B cell (primary cell): ENCODE data around the gene ERN2. TPM values are rescaled to one million over a fixed set of nuclear protein-coding genes. Genes with fewer than 3 reads are reported as not detected.

Experiments used
- ATAC-seq: fragments of 200-7000 bp; cut with Tn5 transposase; one replicate; pipeline ENCODE4 v1.10.0; 2021; ENCODE audit warnings: low read depth, mild to moderate bottlenecking, moderate number of reproducible peaks, moderate library complexity
- CTCF ChIA-PET: fragments of 350-600 bp; sonication (Branson Sonifier 250); formaldehyde crosslinking; loops from one replicate; lab custom pipeline; 2021; ENCODE audit warnings: antibody characterized with exemption, inconsistent platforms; lab: Charles Lee
- POLR2A ChIA-PET: fragments of 350-600 bp; sonication (Branson Sonifier 250); formaldehyde crosslinking; loops from one replicate; lab custom pipeline; 2021; ENCODE audit warnings: antibody characterized with exemption; lab: Charles Lee
- DNase-seq: peaks from one replicate; pipeline ENCODE4 v3.0.0; 2013
- H2AFZ ChIP-seq: 2 replicates; pipeline ENCODE4 v1.6.1; 2012; ENCODE audit warnings: mild to moderate bottlenecking, low read depth, low read length; ENCODE audit not compliant: insufficient read depth, poor library complexity, severe bottlenecking
- H3K27ac ChIP-seq, 2 donors: 1 replicate in 1 of 2; 2 replicates in 1 of 2; pipeline ENCODE4 v1.5.1; 2012 to 2013; ENCODE audit warnings: low read length in 2 of 2, mild to moderate bottlenecking in 2 of 2, moderate library complexity in 1 of 2
- H3K27me3 ChIP-seq, 4 experiments: fragments of 200-600 bp in 1 of 4; sonication (generic) in 1 of 4; replicated peaks in 1 of 4; 1 replicate in 2 of 4; 2 replicates in 2 of 4; pipeline versions ENCODE4 v1.6.1 to v1.7.0; 2013 to 2016; ENCODE audit warnings: low read length in 3 of 4, mild to moderate bottlenecking in 2 of 4, mixed read lengths in 1 of 4, moderate library complexity in 1 of 4; ENCODE audit not compliant: insufficient read depth in 4 of 4, control insufficient read depth in 3 of 4; ENCODE audit errors: control extremely low read depth in 1 of 4
- H3K36me3 ChIP-seq, 2 experiments: replicated peaks in 1 of 2; 1 replicate in 1 of 2; 2 replicates in 1 of 2; pipeline versions ENCODE4 v1.6.1 to v1.7.1; 2013; ENCODE audit warnings: low read length in 1 of 2; ENCODE audit not compliant: insufficient read depth in 2 of 2, control insufficient read depth in 1 of 2; ENCODE audit errors: control extremely low read depth in 1 of 2, extremely low read depth in 1 of 2
- H3K4me1 ChIP-seq, 2 donors: fragments of 200-600 bp in 1 of 2; sonication (generic) in 1 of 2; 1 replicate in 1 of 2; 2 replicates in 1 of 2; pipeline versions ENCODE4 v1.5.1 to v1.6.1; 2013 to 2017; ENCODE audit warnings: low read length in 2 of 2; ENCODE audit not compliant: control insufficient read depth in 2 of 2, insufficient read depth in 2 of 2
- H3K4me2 ChIP-seq: replicated peaks from 2 replicates; pipeline ENCODE3; 2012; ENCODE audit warnings: mild to moderate bottlenecking, low read depth, low read length; ENCODE audit not compliant: poor library complexity, severe bottlenecking
- H3K4me3 ChIP-seq, 5 experiments: fragments of 200-600 bp in 1 of 5; sonication (generic) in 1 of 5; 1 replicate in 3 of 5; 2 replicates in 2 of 5; pipeline versions ENCODE4 v1.5.1 to v1.7.0; 2011 to 2016; ENCODE audit warnings: low read length in 4 of 5, mild to moderate bottlenecking in 4 of 5, low read depth in 2 of 5, control low read depth in 1 of 5, moderate library complexity in 1 of 5; ENCODE audit not compliant: insufficient read depth in 1 of 5; ENCODE audit errors: control extremely low read depth in 1 of 5, extremely low read depth in 1 of 5
- H3K79me2 ChIP-seq: fragments of 200-600 bp; sonication (generic); one replicate; pipeline ENCODE4 v1.6.0; 2016; ENCODE audit warnings: low read length; ENCODE audit not compliant: control insufficient read depth, insufficient read depth
- H3K9ac ChIP-seq: fragments of 200-600 bp; sonication (generic); 2 replicates; pipeline ENCODE4 v1.6.1; 2017; ENCODE audit warnings: mild to moderate bottlenecking, low read length, moderate library complexity
- H3K9me3 ChIP-seq, 3 donors: one replicate each; pipeline versions ENCODE4 v1.6.1 to v1.7.1; 2013; ENCODE audit warnings: low read length in 2 of 3; ENCODE audit not compliant: control insufficient read depth in 2 of 3, insufficient read depth in 1 of 3; ENCODE audit errors: control extremely low read depth in 1 of 3
- H4K20me1 ChIP-seq: 2 replicates; pipeline ENCODE4 v1.6.0; 2012; ENCODE audit warnings: mild to moderate bottlenecking, low read length; ENCODE audit not compliant: insufficient read depth, control insufficient read depth, poor library complexity, severe bottlenecking
- H3K27ac Mint-ChIP-seq: one replicate; pipeline ENCODE4 v1.8.0; 2021; ENCODE audit warnings: mixed read lengths
- H3K27me3 Mint-ChIP-seq: one replicate; pipeline ENCODE4 v1.8.0; 2021; ENCODE audit warnings: mixed read lengths
- H3K4me1 Mint-ChIP-seq: one replicate; pipeline ENCODE4 v1.8.0; 2021; ENCODE audit warnings: mixed read lengths
- H3K4me3 Mint-ChIP-seq: one replicate; pipeline ENCODE4 v1.8.0; 2021; ENCODE audit warnings: mixed read lengths
- H3K9me3 Mint-ChIP-seq: one replicate; pipeline ENCODE4 v1.8.0; 2022; ENCODE audit warnings: mixed read lengths; ENCODE audit not compliant: insufficient read depth
- EZH2 ChIP-seq: IDR thresholded peaks from 2 replicates; pipeline ENCODE4 v1.6.1; 2012; ENCODE audit warnings: borderline replicate concordance, low read depth, mild to moderate bottlenecking, moderate library complexity, low read length; ENCODE audit not compliant: insufficient read depth, poor library complexity, severe bottlenecking
- WGBS: methylation state at CpG from one replicate; pipeline ENCODE4 v1.1.5; 2013; ENCODE audit warnings: missing lambda C conversion rate; ENCODE audit not compliant: insufficient coverage; 5-methylcytosine and 5-hydroxymethylcytosine counted together
- intact Hi-C: fragments of 100-400 bp; cut with micrococcal nuclease; formaldehyde crosslinking; loops from one replicate; pipeline ENCODE4 v1.10.0; 2022
- polyA plus RNA-seq: library from polyadenylated mRNA; depleted of rRNA; stranded (reverse); fragments of >200 nt; gene quantifications from 2 replicates; pipeline ENCODE4 v1.2.3, GENCODE V29; 2012
- total RNA-seq, 2 donors: library from RNA; stranded (reverse); fragments of 120-200 nt in 1 of 2; gene quantifications; 1 replicate in 1 of 2; 2 replicates in 1 of 2; pipeline versions ENCODE4 v1.2.3 to v1.2.4, GENCODE V29; 2013 to 2022
- TF ChIP-seq, protein P1 (sequence below): fragments of 200-600 bp; IDR thresholded peaks from one replicate; pipeline ENCODE4 v1.8.0; 2022; ENCODE audit warnings: antibody characterized with exemption, mild to moderate bottlenecking

ERN2 gene
- total and polyA plus RNA-seq, 2 donors (not counting 1 experiment from before 2014, with no cell fraction given), result not detected

DNA sequence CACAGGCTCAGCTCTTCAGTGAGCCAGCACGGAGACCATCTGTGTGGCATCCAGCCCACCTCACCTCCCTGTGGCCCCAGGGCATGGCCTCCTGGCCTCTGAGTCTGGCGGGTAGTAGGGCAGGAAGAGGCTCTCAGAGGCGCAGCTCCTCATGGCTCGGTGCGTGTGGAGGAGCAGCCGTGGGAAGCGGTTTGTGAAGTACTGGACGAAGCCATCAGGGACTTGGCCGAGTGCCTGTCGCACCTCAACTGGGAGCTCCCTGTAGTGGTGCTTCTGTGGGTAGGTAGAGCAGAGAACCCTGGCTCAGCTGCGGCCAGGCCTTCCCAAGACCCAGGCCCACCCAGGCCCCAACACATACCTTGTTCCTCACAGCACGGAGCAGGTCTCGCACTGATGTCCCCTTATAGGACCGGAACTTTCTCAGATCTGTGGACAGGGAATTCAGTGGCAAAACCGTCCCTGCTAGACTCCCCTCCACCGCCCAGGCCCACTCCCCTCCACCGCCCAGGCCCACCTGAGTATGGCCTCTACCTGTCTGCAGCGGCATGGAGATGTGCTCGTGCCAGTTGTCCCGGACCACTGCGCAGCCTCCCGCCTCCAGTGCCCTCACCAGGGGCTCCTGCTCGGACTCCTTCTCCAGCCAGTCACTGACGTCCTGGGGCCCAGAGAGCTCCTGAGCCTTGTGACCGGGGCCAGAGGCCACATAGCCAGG, 22.1 kb downstream of the ERN2 start:
- no peak for DNase-seq

DNA sequence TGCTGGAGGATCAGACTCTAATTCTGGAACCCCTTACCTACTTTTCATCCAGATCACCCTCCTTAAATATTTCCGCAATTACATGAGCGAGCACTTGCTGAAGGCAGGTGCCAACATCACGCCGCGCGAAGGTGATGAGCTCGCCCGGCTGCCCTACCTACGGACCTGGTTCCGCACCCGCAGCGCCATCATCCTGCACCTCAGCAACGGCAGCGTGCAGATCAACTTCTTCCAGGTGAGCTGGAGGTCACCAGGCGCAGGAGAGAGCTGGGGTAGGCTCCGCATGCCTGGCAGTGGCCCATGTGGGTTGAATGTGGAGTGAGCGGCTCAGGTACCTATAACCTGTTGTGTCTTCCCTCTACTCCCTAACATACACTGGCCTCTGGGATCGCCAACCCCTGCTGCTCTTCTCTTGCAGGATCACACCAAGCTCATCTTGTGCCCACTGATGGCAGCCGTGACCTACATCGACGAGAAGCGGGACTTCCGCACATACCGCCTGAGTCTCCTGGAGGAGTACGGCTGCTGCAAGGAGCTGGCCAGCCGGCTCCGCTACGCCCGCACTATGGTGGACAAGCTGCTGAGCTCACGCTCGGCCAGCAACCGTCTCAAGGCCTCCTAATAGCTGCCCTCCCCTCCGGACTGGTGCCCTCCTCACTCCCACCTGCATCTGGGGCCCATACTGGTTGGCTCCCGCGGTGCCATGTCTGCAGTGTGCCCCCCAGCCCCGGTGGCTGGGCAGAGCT, 23.4 kb downstream of the ERN2 start:
- no peak overlapping the region for H2AFZ ChIP-seq
- Mint-ChIP-seq H3K4me1 (peaks cover under 1% of the 10 kb centered on the region), H3K27me3 (peaks cover under 1% of the 10 kb centered on the region), H3K27ac (no peak overlapping the region), H3K4me3 (no peak overlapping the region), H3K9me3 (no peaks in the 10 kb centered on the region)
- 98% methylated on average over 31 of the region's 36 CpGs for WGBS
- H3K27me3 ChIP-seq, result no peaks in the 10 kb centered on the region
- H3K36me3 ChIP-seq, result peaks cover 0 to 25% of the 10 kb centered on the region in 2 experiments
- TF ChIP-seq EZH2, result no peak
- TF ChIP-seq, protein P1, sequence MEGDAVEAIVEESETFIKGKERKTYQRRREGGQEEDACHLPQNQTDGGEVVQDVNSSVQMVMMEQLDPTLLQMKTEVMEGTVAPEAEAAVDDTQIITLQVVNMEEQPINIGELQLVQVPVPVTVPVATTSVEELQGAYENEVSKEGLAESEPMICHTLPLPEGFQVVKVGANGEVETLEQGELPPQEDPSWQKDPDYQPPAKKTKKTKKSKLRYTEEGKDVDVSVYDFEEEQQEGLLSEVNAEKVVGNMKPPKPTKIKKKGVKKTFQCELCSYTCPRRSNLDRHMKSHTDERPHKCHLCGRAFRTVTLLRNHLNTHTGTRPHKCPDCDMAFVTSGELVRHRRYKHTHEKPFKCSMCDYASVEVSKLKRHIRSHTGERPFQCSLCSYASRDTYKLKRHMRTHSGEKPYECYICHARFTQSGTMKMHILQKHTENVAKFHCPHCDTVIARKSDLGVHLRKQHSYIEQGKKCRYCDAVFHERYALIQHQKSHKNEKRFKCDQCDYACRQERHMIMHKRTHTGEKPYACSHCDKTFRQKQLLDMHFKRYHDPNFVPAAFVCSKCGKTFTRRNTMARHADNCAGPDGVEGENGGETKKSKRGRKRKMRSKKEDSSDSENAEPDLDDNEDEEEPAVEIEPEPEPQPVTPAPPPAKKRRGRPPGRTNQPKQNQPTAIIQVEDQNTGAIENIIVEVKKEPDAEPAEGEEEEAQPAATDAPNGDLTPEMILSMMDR, result no peak
- H3K9me3 ChIP-seq, result no peaks in the 10 kb centered on the region
- H3K4me1 ChIP-seq, result peaks cover 1 to 2% of the 10 kb centered on the region in 2 donors
- no peaks in the 10 kb centered on the region for H3K79me2 ChIP-seq
- POLR2A ChIA-PET, result no interaction called here
- H3K4me3 ChIP-seq, result no peak overlapping the region
- no peak overlapping the region for H3K27ac ChIP-seq
- intact Hi-C loops, result no loop called here
- no peaks in the 10 kb centered on the region for H4K20me1 ChIP-seq
- ATAC-seq, result no peak
- H3K4me2 ChIP-seq, result no peak overlapping the region
- DNase-seq, result no peak
- no peak overlapping the region for H3K9ac ChIP-seq
- CTCF ChIA-PET, result no interaction called here

More for the DNA sequence above, 22.1 kb downstream of the ERN2 start:
- no peak overlapping the region for H3K27ac ChIP-seq
- TF ChIP-seq, protein P1, result no peak
- H3K79me2 ChIP-seq, result no peaks in the 10 kb centered on the region
- CTCF ChIA-PET, result no interaction called here
- H4K20me1 ChIP-seq, result no peaks in the 10 kb centered on the region
- ATAC-seq, result no peak
- Mint-ChIP-seq H3K4me3 (no peak overlapping the region), H3K27me3 (peaks cover 2% of the 10 kb centered on the region), H3K9me3 (no peaks in the 10 kb centered on the region), H3K4me1 (peaks cover 6% of the 10 kb centered on the region), H3K27ac (no peak overlapping the region)
- H2AFZ ChIP-seq, result no peak overlapping the region
- no peak overlapping the region for H3K4me2 ChIP-seq
- H3K36me3 ChIP-seq, result peaks cover 0 to 25% of the 10 kb centered on the region in 2 experiments
- POLR2A ChIA-PET, result no interaction called here
- H3K9me3 ChIP-seq, result no peaks in the 10 kb centered on the region
- no peaks in the 10 kb centered on the region for H3K27me3 ChIP-seq
- no peak overlapping the region for H3K4me3 ChIP-seq
- H3K9ac ChIP-seq, result no peak overlapping the region
- 96% methylated on average over 25 of the region's 25 CpGs for WGBS
- intact Hi-C loops, result no loop called here
- peaks cover 4 to 8% of the 10 kb centered on the region in 2 donors for H3K4me1 ChIP-seq
